ENCODE measurements around the gene MMAB.

GRCh38 chr12:109537136-109537535 lies 36.2 kb downstream of the MMAB start:
- TF ChIP-seq, protein P1, sequence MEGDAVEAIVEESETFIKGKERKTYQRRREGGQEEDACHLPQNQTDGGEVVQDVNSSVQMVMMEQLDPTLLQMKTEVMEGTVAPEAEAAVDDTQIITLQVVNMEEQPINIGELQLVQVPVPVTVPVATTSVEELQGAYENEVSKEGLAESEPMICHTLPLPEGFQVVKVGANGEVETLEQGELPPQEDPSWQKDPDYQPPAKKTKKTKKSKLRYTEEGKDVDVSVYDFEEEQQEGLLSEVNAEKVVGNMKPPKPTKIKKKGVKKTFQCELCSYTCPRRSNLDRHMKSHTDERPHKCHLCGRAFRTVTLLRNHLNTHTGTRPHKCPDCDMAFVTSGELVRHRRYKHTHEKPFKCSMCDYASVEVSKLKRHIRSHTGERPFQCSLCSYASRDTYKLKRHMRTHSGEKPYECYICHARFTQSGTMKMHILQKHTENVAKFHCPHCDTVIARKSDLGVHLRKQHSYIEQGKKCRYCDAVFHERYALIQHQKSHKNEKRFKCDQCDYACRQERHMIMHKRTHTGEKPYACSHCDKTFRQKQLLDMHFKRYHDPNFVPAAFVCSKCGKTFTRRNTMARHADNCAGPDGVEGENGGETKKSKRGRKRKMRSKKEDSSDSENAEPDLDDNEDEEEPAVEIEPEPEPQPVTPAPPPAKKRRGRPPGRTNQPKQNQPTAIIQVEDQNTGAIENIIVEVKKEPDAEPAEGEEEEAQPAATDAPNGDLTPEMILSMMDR (IDR thresholded peaks at IDR 0.05; ENCODE audit: low read depth, low read length) = no peak
- TF ChIP-seq EZH2phosphoT487 (IDR thresholded peaks at IDR 0.05; ENCODE audit: low read depth) = no peak

Data from OCI-LY3 (cell line).